GM12873 (cell line): ENCODE measurements around the gene TSPAN14.

ENCODE experiments used
- CTCF ChIP-seq: IDR thresholded peaks from 2 replicates; pipeline ENCODE4 v1.5.1; 2012; ENCODE audit warnings: low read depth, mild to moderate bottlenecking, moderate library complexity, low read length, control low read depth; ENCODE audit not compliant: insufficient read depth; ENCODE audit errors: missing control alignments

The TSPAN14 gene

GRCh38 chr10:80552151-80552646, 98.1 kb downstream of the TSPAN14 start:
- TF ChIP-seq CTCF: no peak

GRCh38 chr10:80553436-80553835, 99.3 kb downstream of the TSPAN14 start:
- TF ChIP-seq CTCF: no peak

- no peak for TF ChIP-seq CTCF
Measured at GRCh38 chr10:80554050-80554449, 99.9 kb downstream of the TSPAN14 start.

- no peak for TF ChIP-seq CTCF
Measured at GRCh38 chr10:80555415-80555814, 101.3 kb downstream of the TSPAN14 start.

GRCh38 chr10:80561950-80562349, 107.8 kb downstream of the TSPAN14 start:
- no peak for TF ChIP-seq CTCF

GRCh38 chr10:80567292-80567691, 113.2 kb downstream of the TSPAN14 start:
- TF ChIP-seq CTCF: no peak

GRCh38 chr10:80569131-80569895, 115.2 kb downstream of the TSPAN14 start:
- TF ChIP-seq CTCF: no peak
